PC-9 (cell line): Measurements from ENCODE around the gene CD74.

Experiments
- EZH2 ChIP-seq: fragments of 200-600 bp; sonication (generic); IDR thresholded peaks from 2 replicates; pipeline ENCODE4 v1.8.0; 2017; ENCODE audit warnings: antibody characterized with exemption, low read depth
- TF ChIP-seq, protein P1 (sequence below): fragments of 200-600 bp; sonication (generic); conservative IDR thresholded peaks from 2 replicates; pipeline ENCODE4 v1.6.1; 2017; ENCODE audit warnings: mixed run types, antibody characterized with exemption, mild to moderate bottlenecking, moderate library complexity

DNA sequence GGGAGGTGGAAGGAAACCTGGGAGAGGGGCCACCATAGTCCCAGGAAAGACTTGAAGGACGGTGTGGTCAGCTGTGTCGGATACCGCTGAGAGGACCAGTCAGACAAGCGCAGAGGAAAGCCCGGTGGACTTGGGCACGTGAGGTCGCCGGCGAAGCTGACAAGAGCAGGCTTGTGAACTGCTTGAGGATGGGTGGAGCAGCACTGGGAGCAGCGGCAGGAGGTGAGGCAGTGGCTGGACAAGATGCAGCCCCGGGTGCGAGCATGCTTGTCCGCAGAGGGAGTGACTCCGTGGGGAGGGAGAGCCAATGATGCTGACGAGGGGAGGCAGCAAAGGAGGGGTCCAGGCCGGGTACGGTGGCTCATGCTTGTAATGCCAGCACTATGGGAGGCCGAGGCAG is 18.3 kb upstream of the CD74 start:
- TF ChIP-seq, protein P1, sequence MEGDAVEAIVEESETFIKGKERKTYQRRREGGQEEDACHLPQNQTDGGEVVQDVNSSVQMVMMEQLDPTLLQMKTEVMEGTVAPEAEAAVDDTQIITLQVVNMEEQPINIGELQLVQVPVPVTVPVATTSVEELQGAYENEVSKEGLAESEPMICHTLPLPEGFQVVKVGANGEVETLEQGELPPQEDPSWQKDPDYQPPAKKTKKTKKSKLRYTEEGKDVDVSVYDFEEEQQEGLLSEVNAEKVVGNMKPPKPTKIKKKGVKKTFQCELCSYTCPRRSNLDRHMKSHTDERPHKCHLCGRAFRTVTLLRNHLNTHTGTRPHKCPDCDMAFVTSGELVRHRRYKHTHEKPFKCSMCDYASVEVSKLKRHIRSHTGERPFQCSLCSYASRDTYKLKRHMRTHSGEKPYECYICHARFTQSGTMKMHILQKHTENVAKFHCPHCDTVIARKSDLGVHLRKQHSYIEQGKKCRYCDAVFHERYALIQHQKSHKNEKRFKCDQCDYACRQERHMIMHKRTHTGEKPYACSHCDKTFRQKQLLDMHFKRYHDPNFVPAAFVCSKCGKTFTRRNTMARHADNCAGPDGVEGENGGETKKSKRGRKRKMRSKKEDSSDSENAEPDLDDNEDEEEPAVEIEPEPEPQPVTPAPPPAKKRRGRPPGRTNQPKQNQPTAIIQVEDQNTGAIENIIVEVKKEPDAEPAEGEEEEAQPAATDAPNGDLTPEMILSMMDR, result no peak
- no peak for TF ChIP-seq EZH2
